ENCODE measurements around the gene CTDSPL. TPM values are rescaled to one million over a fixed set of nuclear protein-coding genes. Genes with fewer than 3 reads are reported as not detected.

CTDSPL gene
- total RNA-seq, 2 donors from 2014 or later, result 27.8 to 30.7 TPM

DNA sequence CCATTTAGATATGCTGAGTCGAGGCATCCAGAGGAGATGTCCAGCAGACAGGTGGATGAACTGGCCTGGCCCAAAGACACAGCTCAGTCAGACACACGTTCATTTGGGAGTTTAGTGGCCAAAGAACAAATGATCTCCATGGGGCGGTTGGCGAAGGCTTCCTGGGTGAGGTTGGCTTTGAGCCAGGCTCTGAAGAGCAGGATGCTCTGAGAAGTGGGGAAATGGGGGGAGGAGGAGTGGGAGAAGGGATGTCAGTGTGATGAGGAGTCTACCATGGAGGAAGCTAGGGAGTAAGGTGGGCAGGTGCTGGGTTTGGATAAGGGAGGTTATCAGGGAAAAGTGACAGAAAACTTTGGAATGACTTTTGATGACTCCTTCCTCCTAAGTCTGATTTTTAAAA, 81.4 kb downstream of the CTDSPL start:
- no peak overlapping the region for H3K9ac ChIP-seq (ENCODE audit: extremely low read depth, low read length, poor library complexity, severe bottlenecking)
- H3K27ac ChIP-seq (ENCODE audit: low read depth, low read length), result no peak overlapping the region
- Mint-ChIP-seq H3K4me3 (no peak overlapping the region), H3K36me3 (ENCODE audit: low read depth) (peaks cover 2% of the 10 kb centered on the region), H3K4me1 (peaks cover 26% of the 10 kb centered on the region), H3K9me3 (no peaks in the 10 kb centered on the region), H3K27ac (no peak overlapping the region), H3K27me3 (ENCODE audit: insufficient read depth) (no peaks in the 10 kb centered on the region)
- no peaks in the 10 kb centered on the region for H3K9me3 ChIP-seq (ENCODE audit: control insufficient read depth, low read length)
- TF ChIP-seq, protein P1, sequence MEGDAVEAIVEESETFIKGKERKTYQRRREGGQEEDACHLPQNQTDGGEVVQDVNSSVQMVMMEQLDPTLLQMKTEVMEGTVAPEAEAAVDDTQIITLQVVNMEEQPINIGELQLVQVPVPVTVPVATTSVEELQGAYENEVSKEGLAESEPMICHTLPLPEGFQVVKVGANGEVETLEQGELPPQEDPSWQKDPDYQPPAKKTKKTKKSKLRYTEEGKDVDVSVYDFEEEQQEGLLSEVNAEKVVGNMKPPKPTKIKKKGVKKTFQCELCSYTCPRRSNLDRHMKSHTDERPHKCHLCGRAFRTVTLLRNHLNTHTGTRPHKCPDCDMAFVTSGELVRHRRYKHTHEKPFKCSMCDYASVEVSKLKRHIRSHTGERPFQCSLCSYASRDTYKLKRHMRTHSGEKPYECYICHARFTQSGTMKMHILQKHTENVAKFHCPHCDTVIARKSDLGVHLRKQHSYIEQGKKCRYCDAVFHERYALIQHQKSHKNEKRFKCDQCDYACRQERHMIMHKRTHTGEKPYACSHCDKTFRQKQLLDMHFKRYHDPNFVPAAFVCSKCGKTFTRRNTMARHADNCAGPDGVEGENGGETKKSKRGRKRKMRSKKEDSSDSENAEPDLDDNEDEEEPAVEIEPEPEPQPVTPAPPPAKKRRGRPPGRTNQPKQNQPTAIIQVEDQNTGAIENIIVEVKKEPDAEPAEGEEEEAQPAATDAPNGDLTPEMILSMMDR (conservative IDR thresholded peaks at IDR 0.05), result no peak
- no peaks in the 10 kb centered on the region for H3K4me1 ChIP-seq (ENCODE audit: control insufficient read depth, insufficient read depth, low read length)
- H3K4me3 ChIP-seq (ENCODE audit: low read length), result no peak overlapping the region
- H3K27me3 ChIP-seq (ENCODE audit: control insufficient read depth, insufficient read depth, low read length, poor library complexity, severe bottlenecking), result no peaks in the 10 kb centered on the region
- DNase-seq, result no peak
- 93 to 100% methylated on average over 2 to 4 of the region's 4 CpGs for WGBS, 2 experiments (ENCODE audit: insufficient coverage in 1 of 2, insufficient read length in 1 of 2)
- H3K36me3 ChIP-seq (ENCODE audit: control insufficient read depth, insufficient read depth, low read length), result no peaks in the 10 kb centered on the region

GRCh38 chr3:37943631-37944314, 82.1 kb downstream of the CTDSPL start:
- Mint-ChIP-seq H3K9me3 (no peaks in the 10 kb centered on the region), H3K4me1 (peaks cover 26% of the 10 kb centered on the region), H3K4me3 (no peak overlapping the region), H3K27ac (no peak overlapping the region), H3K36me3 (ENCODE audit: low read depth) (peaks cover 5% of the 10 kb centered on the region), H3K27me3 (ENCODE audit: insufficient read depth) (no peaks in the 10 kb centered on the region)
- Histone ChIP-seq H3K9ac (ENCODE audit: extremely low read depth, low read length, poor library complexity, severe bottlenecking) (no peak overlapping the region), H3K4me3 (ENCODE audit: low read length) (no peak overlapping the region), H3K9me3 (ENCODE audit: control insufficient read depth, low read length) (no peaks in the 10 kb centered on the region), H3K4me1 (ENCODE audit: control insufficient read depth, insufficient read depth, low read length) (no peaks in the 10 kb centered on the region), H3K36me3 (ENCODE audit: control insufficient read depth, insufficient read depth, low read length) (no peaks in the 10 kb centered on the region), H3K27me3 (ENCODE audit: control insufficient read depth, insufficient read depth, low read length, poor library complexity, severe bottlenecking) (no peaks in the 10 kb centered on the region), H3K27ac (ENCODE audit: low read depth, low read length) (no peak overlapping the region)
- no peak for DNase-seq
- TF ChIP-seq, protein P1 (conservative IDR thresholded peaks at IDR 0.05), result no peak
- 91 to 100% methylated on average over 2 to 6 of the region's 8 CpGs for WGBS, 2 experiments (ENCODE audit: insufficient coverage in 1 of 2, insufficient read length in 1 of 2)

DNA sequence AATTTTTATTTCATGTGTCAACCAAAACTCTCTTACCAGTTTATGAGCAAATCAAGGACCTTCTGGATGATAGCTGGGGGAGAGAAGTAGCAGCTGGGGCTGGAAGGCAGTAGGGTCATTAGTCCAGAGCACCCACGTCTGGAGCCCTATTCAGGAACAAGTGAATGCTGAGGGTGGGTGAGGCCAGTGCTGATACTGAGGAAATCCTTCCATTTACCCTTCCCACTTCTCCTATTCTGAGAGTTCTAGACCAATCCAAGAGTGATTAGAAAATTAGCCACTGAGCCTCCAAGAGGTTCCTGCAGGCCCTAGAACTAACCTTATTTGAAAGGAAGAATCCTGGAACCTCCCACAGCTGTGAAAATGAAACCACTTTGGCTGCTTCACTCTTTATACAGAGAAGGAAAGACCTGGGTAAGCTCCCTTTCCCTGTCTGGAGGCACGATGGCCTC, 82.7 kb downstream of the CTDSPL start:
- H3K4me3 ChIP-seq (ENCODE audit: low read length), result no peak overlapping the region
- no peaks in the 10 kb centered on the region for H3K36me3 ChIP-seq (ENCODE audit: control insufficient read depth, insufficient read depth, low read length)
- DNase-seq, result no peak
- no peak overlapping the region for H3K4me3 Mint-ChIP-seq
- H3K4me1 ChIP-seq (ENCODE audit: control insufficient read depth, insufficient read depth, low read length), result no peaks in the 10 kb centered on the region
- peaks cover 26% of the 10 kb centered on the region for H3K4me1 Mint-ChIP-seq
- no peaks in the 10 kb centered on the region for H3K9me3 Mint-ChIP-seq
- no peaks in the 10 kb centered on the region for H3K27me3 ChIP-seq (ENCODE audit: control insufficient read depth, insufficient read depth, low read length, poor library complexity, severe bottlenecking)
- H3K27me3 Mint-ChIP-seq (ENCODE audit: insufficient read depth), result no peaks in the 10 kb centered on the region
- 97% methylated on average over 2 of the region's 2 CpGs; no CpG with 5 or more reads in 1 of the 2 experiments for WGBS, 2 experiments (ENCODE audit: insufficient coverage in 1 of 2, insufficient read length in 1 of 2)
- H3K9me3 ChIP-seq (ENCODE audit: control insufficient read depth, low read length), result no peaks in the 10 kb centered on the region
- no peak overlapping the region for H3K27ac ChIP-seq (ENCODE audit: low read depth, low read length)
- TF ChIP-seq, protein P1 (conservative IDR thresholded peaks at IDR 0.05), result no peak
- H3K9ac ChIP-seq (ENCODE audit: extremely low read depth, low read length, poor library complexity, severe bottlenecking), result no peak overlapping the region
- peaks cover 5% of the 10 kb centered on the region for H3K36me3 Mint-ChIP-seq (ENCODE audit: low read depth)
- H3K27ac Mint-ChIP-seq, result no peak overlapping the region

Measured in endodermal cell (in vitro differentiated cells).